Glutamatergic neuron (in vitro differentiated cells): ENCODE measurements around the gene GLDC. TPM values are rescaled to one million over a fixed set of nuclear protein-coding genes. Genes with fewer than 3 reads are reported as not detected.
A peak's percentile ranks its signal among the peaks of the same experiment; 100 is the strongest.

Experiments used
- DNase-seq: peaks from one replicate; pipeline ENCODE4 v3.0.0; 2022
- H3K27ac Mint-ChIP-seq: one replicate; pipeline ENCODE4 v1.8.0; 2020; ENCODE audit warnings: mild to moderate bottlenecking, mixed read lengths, inconsistent platforms; ENCODE audit not compliant: unreplicated experiment
- H3K27me3 Mint-ChIP-seq: one replicate; pipeline ENCODE4 v1.8.0; 2020; ENCODE audit warnings: mild to moderate bottlenecking, moderate library complexity, mixed read lengths, inconsistent platforms; ENCODE audit not compliant: unreplicated experiment
- H3K36me3 Mint-ChIP-seq: one replicate; pipeline ENCODE4 v1.8.0; 2020; ENCODE audit warnings: mild to moderate bottlenecking, mixed read lengths, inconsistent platforms; ENCODE audit not compliant: unreplicated experiment
- H3K4me1 Mint-ChIP-seq: one replicate; pipeline ENCODE4 v1.8.0; 2020; ENCODE audit warnings: mild to moderate bottlenecking, low read depth, mixed read lengths, inconsistent platforms; ENCODE audit not compliant: unreplicated experiment
- H3K4me3 Mint-ChIP-seq: one replicate; pipeline ENCODE4 v1.8.0; 2020; ENCODE audit warnings: mild to moderate bottlenecking, mixed read lengths, inconsistent platforms; ENCODE audit not compliant: unreplicated experiment
- H3K9me3 Mint-ChIP-seq: one replicate; pipeline ENCODE4 v1.8.0; 2020; ENCODE audit warnings: mild to moderate bottlenecking, moderate library complexity, mixed read lengths, inconsistent platforms; ENCODE audit not compliant: unreplicated experiment
- total RNA-seq: library from RNA; stranded (reverse); fragmentation: NEBNext Ultra II Directional; extraction: Animal tissue kit (Norgen Biotek cat#: 25700); gene quantifications from one replicate; pipeline ENCODE4 v1.2.1, GENCODE V29; 2021; ENCODE audit not compliant: unreplicated experiment
- TF ChIP-seq, protein P1 (sequence below): fragments of 200-600 bp; sonication (generic); IDR thresholded peaks from one replicate; pipeline ENCODE4 v1.5.0; 2021; ENCODE audit not compliant: partially characterized antibody, unreplicated experiment

Gene GLDC
- total RNA-seq, 1 donor from 2014 or later, result 42.9 TPM

DNA sequence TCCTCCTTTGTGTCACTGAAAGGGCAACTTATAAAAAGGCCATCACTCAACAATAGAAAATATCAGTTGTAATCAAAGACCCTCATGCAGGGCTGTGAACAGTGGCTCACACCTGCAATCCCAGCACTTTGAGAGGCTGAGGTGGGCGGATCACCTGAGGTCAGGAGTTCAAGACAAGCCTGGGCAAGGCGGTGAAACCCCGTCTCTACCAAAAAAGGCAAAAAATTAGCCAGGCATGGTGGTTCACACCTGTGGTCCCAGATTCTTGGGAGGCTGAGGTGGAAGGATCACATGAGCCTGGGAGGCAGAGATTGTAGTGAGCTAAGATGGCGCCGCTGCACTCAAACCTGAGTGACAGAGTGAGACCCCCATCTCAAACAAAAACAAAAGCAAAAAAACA lies 24.7 kb downstream of the GLDC start:
- no peak for DNase-seq
- Mint-ChIP-seq H3K36me3 (peaks cover 6% of the 10 kb centered on the region), H3K4me3 (no peak overlapping the region), H3K27me3 (no peaks in the 10 kb centered on the region), H3K9me3 (no peaks in the 10 kb centered on the region), H3K27ac (peak overlapping the region; percentile 15), H3K4me1 (peaks cover 12% of the 10 kb centered on the region)
- TF ChIP-seq, protein P1, sequence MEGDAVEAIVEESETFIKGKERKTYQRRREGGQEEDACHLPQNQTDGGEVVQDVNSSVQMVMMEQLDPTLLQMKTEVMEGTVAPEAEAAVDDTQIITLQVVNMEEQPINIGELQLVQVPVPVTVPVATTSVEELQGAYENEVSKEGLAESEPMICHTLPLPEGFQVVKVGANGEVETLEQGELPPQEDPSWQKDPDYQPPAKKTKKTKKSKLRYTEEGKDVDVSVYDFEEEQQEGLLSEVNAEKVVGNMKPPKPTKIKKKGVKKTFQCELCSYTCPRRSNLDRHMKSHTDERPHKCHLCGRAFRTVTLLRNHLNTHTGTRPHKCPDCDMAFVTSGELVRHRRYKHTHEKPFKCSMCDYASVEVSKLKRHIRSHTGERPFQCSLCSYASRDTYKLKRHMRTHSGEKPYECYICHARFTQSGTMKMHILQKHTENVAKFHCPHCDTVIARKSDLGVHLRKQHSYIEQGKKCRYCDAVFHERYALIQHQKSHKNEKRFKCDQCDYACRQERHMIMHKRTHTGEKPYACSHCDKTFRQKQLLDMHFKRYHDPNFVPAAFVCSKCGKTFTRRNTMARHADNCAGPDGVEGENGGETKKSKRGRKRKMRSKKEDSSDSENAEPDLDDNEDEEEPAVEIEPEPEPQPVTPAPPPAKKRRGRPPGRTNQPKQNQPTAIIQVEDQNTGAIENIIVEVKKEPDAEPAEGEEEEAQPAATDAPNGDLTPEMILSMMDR, result no peak

DNA sequence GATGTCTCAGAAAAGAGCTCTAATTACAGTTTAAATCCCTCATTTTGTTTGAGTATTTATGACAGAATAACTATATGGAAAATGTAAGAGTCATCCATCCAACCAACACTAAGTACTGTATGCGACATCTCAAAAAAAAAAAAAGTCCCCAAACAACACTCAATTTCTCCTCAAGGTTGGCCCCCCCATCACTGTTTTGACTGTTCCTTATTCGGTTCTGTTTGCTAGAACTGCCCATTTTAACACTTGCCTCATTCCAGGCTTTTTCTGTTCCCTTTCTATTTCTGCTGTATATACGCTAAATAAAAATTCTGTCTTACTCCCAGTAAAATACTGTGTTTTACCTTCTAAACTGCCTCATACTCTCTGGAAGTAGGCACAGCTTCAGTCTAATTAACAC lies 25.2 kb downstream of the GLDC start:
- H3K9me3 Mint-ChIP-seq, result no peaks in the 10 kb centered on the region
- no peak for DNase-seq
- H3K4me1 Mint-ChIP-seq, result peaks cover 12% of the 10 kb centered on the region
- H3K4me3 Mint-ChIP-seq, result peak overlapping the region; percentile 17
- peaks cover 6% of the 10 kb centered on the region for H3K36me3 Mint-ChIP-seq
- H3K27ac Mint-ChIP-seq, result peak overlapping the region; percentile 15
- H3K27me3 Mint-ChIP-seq, result no peaks in the 10 kb centered on the region
- TF ChIP-seq, protein P1, result no peak

DNA sequence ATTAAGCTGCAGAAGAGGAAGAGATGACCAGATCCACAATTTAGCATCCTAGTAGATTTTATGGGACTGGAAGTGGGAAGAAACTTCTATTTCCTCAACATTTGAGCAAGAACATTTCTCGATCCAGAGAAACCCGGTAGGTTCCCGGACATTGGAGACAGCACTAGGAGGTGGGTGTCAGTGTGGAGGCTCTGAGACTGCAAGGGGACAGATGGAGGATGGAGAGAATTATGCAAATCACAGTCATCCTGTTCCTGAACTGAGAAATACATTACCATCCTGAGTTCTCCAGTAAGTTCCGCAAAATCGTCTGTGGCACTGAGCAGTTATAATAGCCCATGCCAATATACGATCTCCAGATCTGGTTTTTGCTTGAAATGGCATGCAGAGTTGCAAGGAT lies 25.6 kb downstream of the GLDC start:
- Mint-ChIP-seq H3K9me3 (no peaks in the 10 kb centered on the region), H3K27ac (peak overlapping the region; percentile 77), H3K36me3 (peaks cover 6% of the 10 kb centered on the region), H3K4me3 (no peak overlapping the region), H3K4me1 (peaks cover 12% of the 10 kb centered on the region), H3K27me3 (no peaks in the 10 kb centered on the region)
- TF ChIP-seq, protein P1, result no peak
- no peak for DNase-seq

DNA sequence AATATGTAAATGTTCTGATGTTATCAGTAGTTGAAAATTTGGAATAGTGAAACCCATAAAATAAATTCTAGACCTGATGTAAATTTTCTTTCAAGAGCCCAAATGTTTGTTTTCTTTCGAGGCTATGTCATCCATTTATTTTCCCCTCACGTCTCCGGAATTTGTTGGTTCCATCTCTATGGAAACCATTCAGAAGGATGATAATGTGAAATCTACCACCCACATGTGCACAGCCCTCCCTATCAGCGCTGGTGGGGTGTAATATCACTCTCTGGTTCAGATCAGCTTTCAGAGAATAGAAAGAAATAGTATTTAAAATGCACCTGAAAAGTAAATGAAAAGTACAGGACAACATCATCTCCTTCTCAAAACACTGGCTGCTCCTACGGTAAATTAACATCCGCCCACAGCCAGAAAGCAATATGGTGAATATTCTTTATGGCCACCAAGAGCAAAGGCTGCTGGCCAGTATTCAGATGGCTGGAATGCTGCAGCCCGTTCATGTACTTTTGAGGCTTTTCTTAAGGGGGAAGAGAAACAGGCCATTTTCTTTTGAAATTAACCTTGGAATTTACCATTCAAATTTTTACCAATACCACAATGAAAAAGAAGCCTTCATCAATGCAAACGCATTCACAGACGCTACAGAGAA lies 28.5 kb downstream of the GLDC start:
- H3K4me1 Mint-ChIP-seq, result peaks cover 7% of the 10 kb centered on the region
- DNase-seq, result no peak
- H3K36me3 Mint-ChIP-seq, result no peaks in the 10 kb centered on the region
- H3K27ac Mint-ChIP-seq, result no peak overlapping the region
- H3K27me3 Mint-ChIP-seq, result no peaks in the 10 kb centered on the region
- H3K4me3 Mint-ChIP-seq, result no peak overlapping the region
- no peaks in the 10 kb centered on the region for H3K9me3 Mint-ChIP-seq
- TF ChIP-seq, protein P1, result no peak

DNA sequence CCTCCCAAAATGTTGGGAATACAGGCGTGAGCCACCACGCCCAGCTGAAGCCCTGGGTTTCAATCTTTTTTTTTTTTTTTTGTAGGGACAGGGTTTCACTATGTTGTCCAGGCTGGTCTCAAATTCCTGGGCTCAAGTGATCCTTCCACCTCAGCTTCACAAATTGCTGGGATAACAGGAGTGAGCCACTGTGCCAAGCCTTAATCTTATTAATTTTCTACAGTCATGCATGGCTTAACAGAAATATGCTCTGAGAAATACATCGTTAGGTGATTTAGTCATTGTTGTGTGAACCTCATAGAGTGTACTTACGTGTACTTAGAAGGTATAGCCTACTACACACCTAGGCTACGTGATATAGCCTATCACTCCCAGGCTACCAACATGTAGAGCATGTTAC lies 31.0 kb downstream of the GLDC start:
- Mint-ChIP-seq H3K27me3 (no peaks in the 10 kb centered on the region), H3K9me3 (no peaks in the 10 kb centered on the region), H3K4me1 (no peaks in the 10 kb centered on the region), H3K4me3 (no peak overlapping the region), H3K27ac (no peak overlapping the region), H3K36me3 (no peaks in the 10 kb centered on the region)
- TF ChIP-seq, protein P1, result no peak
- no peak for DNase-seq
